GM12878 (cell line): Measurements from ENCODE around the gene OR1E1. TPM values are rescaled to one million over a fixed set of nuclear protein-coding genes. Genes with fewer than 3 reads are reported as not detected.

Source experiments
- ATAC-seq: fragments of 200-7000 bp; cut with Tn5 transposase; 3 replicates; pipeline ENCODE4 v1.9.1; 2020; ENCODE audit warnings: mild to moderate bottlenecking, moderate library complexity
- BruUV-seq: library from RNA; stranded (reverse); fragments of 400-500 nt; replicated peaks from 2 replicates; lab custom pipeline; 2021; lab: Mats Ljungman, UMichigan
- CTCF ChIA-PET: fragments of 300-600 bp; sonication (Branson Sonifier 250); formaldehyde crosslinking; extraction: SDS; loops from one replicate; lab custom pipeline; 2021; ENCODE audit warnings: inconsistent platforms; lab: Yijun Ruan, JAX
- POLR2A ChIA-PET: fragments of 350-600 bp; formaldehyde crosslinking; extraction: SDS; loops from one replicate; lab custom pipeline; 2021; ENCODE audit warnings: inconsistent platforms; lab: Charles Lee
- RAD21 ChIA-PET: fragments of 300-600 bp; sonication (Branson Sonifier 250); formaldehyde crosslinking; loops from one replicate; lab custom pipeline; 2023; ENCODE audit warnings: antibody characterized with exemption; ENCODE audit not compliant: unreplicated experiment; lab: Charles Lee
- SMC1A ChIA-PET: fragments of 300-600 bp; sonication (Branson Sonifier 250); formaldehyde crosslinking; loops from one replicate; lab custom pipeline; 2023; ENCODE audit not compliant: unreplicated experiment, uncharacterized antibody; lab: Charles Lee
- DNase-seq: peaks from one replicate; pipeline ENCODE4 v3.0.0-alpha.2; 2011; ENCODE audit warnings: low read depth, low spot score
- FAIRE-seq: peaks from 3 replicates; lab custom pipeline; 2011; peaks lifted over from hg19 to GRCh38; lab: Jason Lieb, UNC
- H2AFZ ChIP-seq: 2 replicates; pipeline ENCODE4 v1.6.0; 2011; ENCODE audit warnings: low read depth, low read length, control low read depth; ENCODE audit not compliant: control insufficient read depth
- H3K27ac ChIP-seq: 2 replicates; pipeline ENCODE4 v1.5.1; 2011; ENCODE audit warnings: control low read depth; ENCODE audit not compliant: control insufficient read depth, insufficient read depth
- H3K27me3 ChIP-seq, 2 experiments: replicated peaks in 1 of 2; 2 replicates each; pipeline versions ENCODE4 v1.6.0 to v1.6.1; 2011; ENCODE audit warnings: low read length in 1 of 2; ENCODE audit not compliant: control insufficient read depth in 2 of 2, insufficient read depth in 2 of 2
- H3K36me3 ChIP-seq, 2 experiments: 2 replicates each; pipeline ENCODE4 v1.5.1; 2011; ENCODE audit warnings: low read length in 1 of 2; ENCODE audit not compliant: control insufficient read depth in 2 of 2, insufficient read depth in 2 of 2
- H3K4me1 ChIP-seq: 2 replicates; pipeline ENCODE4 v1.6.1; 2011; ENCODE audit warnings: mild to moderate bottlenecking, low read length, moderate library complexity, mixed read lengths; ENCODE audit not compliant: control insufficient read depth, insufficient read depth
- H3K4me2 ChIP-seq: 2 replicates; pipeline ENCODE4 v1.6.0; 2011; ENCODE audit warnings: control low read depth; ENCODE audit not compliant: control insufficient read depth, insufficient read depth
- H3K4me3 ChIP-seq: fragments of 200-600 bp; sonication (generic); 2 replicates; pipeline ENCODE4 v1.5.1; 2016
- H3K79me2 ChIP-seq: 2 replicates; pipeline ENCODE4 v1.6.0; 2011; ENCODE audit warnings: low read length; ENCODE audit not compliant: control insufficient read depth, insufficient read depth
- H3K9ac ChIP-seq: 2 replicates; pipeline ENCODE4 v1.8.0; 2011; ENCODE audit warnings: low read length, control low read depth, mixed read lengths; ENCODE audit not compliant: control insufficient read depth, insufficient read depth
- H3K9me3 ChIP-seq: replicated peaks from 3 replicates; pipeline ENCODE4 v1.5.1; 2011; ENCODE audit warnings: mild to moderate bottlenecking, low read length; ENCODE audit not compliant: control insufficient read depth, insufficient read depth
- H4K20me1 ChIP-seq: 2 replicates; pipeline ENCODE4 v1.6.0; 2011; ENCODE audit not compliant: control insufficient read depth, insufficient read depth
- BHLHE40 ChIP-seq, 2 experiments: fragments of 450-650 bp in 1 of 2; IDR thresholded peaks; 2 replicates each; pipeline ENCODE4 v1.6.1; 2011 to 2017; ENCODE audit warnings: low read depth in 2 of 2, borderline replicate concordance in 1 of 2, improper control_type of control experiment in 1 of 2, low read length in 1 of 2, mild to moderate bottlenecking in 1 of 2
- BRCA1 ChIP-seq: IDR thresholded peaks from 2 replicates; pipeline ENCODE4 v1.6.1; 2011; ENCODE audit warnings: low read depth, low read length, improper control_type of control experiment
- FOXM1 ChIP-seq: IDR thresholded peaks from 2 replicates; pipeline ENCODE4 v1.6.1; 2012; ENCODE audit warnings: low read depth, mild to moderate bottlenecking, inconsistent platforms, low read length, moderate library complexity
- MEF2B ChIP-seq: fragments of 450-650 bp; IDR thresholded peaks from 2 replicates; pipeline ENCODE4 v1.6.1; 2018; ENCODE audit warnings: mild to moderate bottlenecking, moderate library complexity; ENCODE audit not compliant: partially characterized antibody, poor library complexity, severe bottlenecking
- MYB ChIP-seq: fragments of 150-350 bp; IDR thresholded peaks from 2 replicates; pipeline ENCODE4 v1.6.1; 2014; ENCODE audit warnings: mild to moderate bottlenecking, low read depth, low read length, borderline replicate concordance
- SMC3 ChIP-seq: IDR thresholded peaks from 2 replicates; pipeline ENCODE4 v1.6.1; 2011; ENCODE audit warnings: low read length, improper control_type of control experiment, borderline replicate concordance
- WRNIP1 ChIP-seq: IDR thresholded peaks from 2 replicates; pipeline ENCODE4 v1.6.1; 2011; ENCODE audit warnings: low read depth, low read length, improper control_type of control experiment, borderline replicate concordance
- WGBS: methylation state at CpG from one replicate; pipeline ENCODE4 v1.1.6; 2016; ENCODE audit warnings: low lambda C conversion rate; ENCODE audit not compliant: insufficient replicate concordance, insufficient coverage; ENCODE audit errors: missing lambda C conversion rate; 5-methylcytosine and 5-hydroxymethylcytosine counted together
- in situ Hi-C: fragments of 300-500 bp; cut with MboI; formaldehyde crosslinking; loops from 9 replicates; pipeline ENCODE4 v1.14.3; 2018; ENCODE audit warnings: mixed read lengths
- intact Hi-C: fragments of 100-400 bp; cut with micrococcal nuclease; formaldehyde crosslinking; loops from one replicate; pipeline ENCODE4 v1.14.2; 2022; ENCODE audit not compliant: unreplicated experiment
- polyA plus RNA-seq, 11 experiments: library from polyadenylated mRNA; depleted of rRNA in 4 of 11; unstranded in 6 of 11; stranded (reverse) in 5 of 11; fragments of >200 nt; fragmentation: Nextera tagmentation in 4 of 11; fragmentation: Illumina TruSeq in 1 of 11; extraction: Ambion mirVana in 4 of 11; extraction: Trizol in 1 of 11; gene quantifications; 1 replicate in 1 of 11; 2 replicates in 10 of 11; pipeline versions ENCODE4 v1.2.1 to v1.2.3, GENCODE V29; 2011 to 2016; ENCODE audit warnings: inconsistent platforms in 2 of 11, missing spikeins in 2 of 11, low read depth in 1 of 11
- total RNA-seq, 4 experiments: library from RNA; depleted of rRNA in 3 of 4; stranded (reverse); fragments of >200 nt in 3 of 4; fragmentation: Illumina TruSeq in 1 of 4; extraction: Trizol in 1 of 4; gene quantifications; 2 replicates each; pipeline versions ENCODE4 v1.2.1 to v1.2.3, GENCODE V29; 2013 to 2021
- TF ChIP-seq, protein P1 (sequence below): fragments of 450-650 bp; IDR thresholded peaks from 2 replicates; pipeline ENCODE4 v1.6.1; 2016; ENCODE audit warnings: mild to moderate bottlenecking
- TF ChIP-seq, protein P2 (sequence below): fragments of 450-650 bp; IDR thresholded peaks from 2 replicates; pipeline ENCODE4 v1.6.1; 2017; ENCODE audit warnings: mild to moderate bottlenecking
- TF ChIP-seq, protein P3 (sequence below): fragments of 450-650 bp; IDR thresholded peaks from 2 replicates; pipeline ENCODE4 v1.6.1; 2018; ENCODE audit warnings: borderline replicate concordance, mild to moderate bottlenecking; ENCODE audit not compliant: partially characterized antibody

OR1E1 gene
- total and polyA plus RNA-seq, 10 of the 15 experiments (the other 5 are each of a cell fraction or from before 2014, with no cell fraction given): not detected

DNA sequence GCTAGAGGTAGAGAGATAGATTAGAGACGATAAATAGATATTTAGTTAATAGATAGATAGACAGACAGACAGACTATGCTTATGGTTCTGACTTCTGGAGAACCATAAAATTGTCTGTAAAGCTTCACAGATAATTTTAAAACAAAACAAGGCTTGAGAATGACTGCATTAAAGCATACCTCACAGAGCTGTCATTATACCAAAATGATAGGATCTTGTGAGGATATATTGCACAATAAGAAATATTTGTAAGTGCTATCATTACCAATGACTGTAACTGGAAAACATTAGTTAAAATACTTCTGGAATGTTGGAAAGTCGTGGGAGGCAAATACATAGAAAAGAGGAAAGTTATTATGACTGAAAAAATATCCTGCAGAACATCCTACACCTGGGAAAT, 3.6 kb upstream of the OR1E1 start:
- Histone ChIP-seq H3K4me1 (no peaks in the 10 kb centered on the region), H3K9ac (no peak overlapping the region), H3K4me3 (no peak overlapping the region), H4K20me1 (no peaks in the 10 kb centered on the region), H2AFZ (no peak overlapping the region), H3K36me3 (no peaks in the 10 kb centered on the region), H3K4me2 (no peak overlapping the region), H3K27ac (no peak overlapping the region), H3K9me3 (no peaks in the 10 kb centered on the region), H3K79me2 (no peaks in the 10 kb centered on the region), H3K27me3 (no peaks in the 10 kb centered on the region)
- DNase-seq (no peak), FAIRE-seq (no peak), ATAC-seq (no peak)
- ChIA-PET SMC1A (no interaction called here), RAD21 (no interaction called here), CTCF (no interaction called here), POLR2A (no interaction called here)
- WGBS: 38% methylated on average over 2 of the region's 2 CpGs
- no peak for TF ChIP-seq FOXM1
- no peak for TF ChIP-seq WRNIP1
- no peak for TF ChIP-seq MYB
- TF ChIP-seq, protein P1, sequence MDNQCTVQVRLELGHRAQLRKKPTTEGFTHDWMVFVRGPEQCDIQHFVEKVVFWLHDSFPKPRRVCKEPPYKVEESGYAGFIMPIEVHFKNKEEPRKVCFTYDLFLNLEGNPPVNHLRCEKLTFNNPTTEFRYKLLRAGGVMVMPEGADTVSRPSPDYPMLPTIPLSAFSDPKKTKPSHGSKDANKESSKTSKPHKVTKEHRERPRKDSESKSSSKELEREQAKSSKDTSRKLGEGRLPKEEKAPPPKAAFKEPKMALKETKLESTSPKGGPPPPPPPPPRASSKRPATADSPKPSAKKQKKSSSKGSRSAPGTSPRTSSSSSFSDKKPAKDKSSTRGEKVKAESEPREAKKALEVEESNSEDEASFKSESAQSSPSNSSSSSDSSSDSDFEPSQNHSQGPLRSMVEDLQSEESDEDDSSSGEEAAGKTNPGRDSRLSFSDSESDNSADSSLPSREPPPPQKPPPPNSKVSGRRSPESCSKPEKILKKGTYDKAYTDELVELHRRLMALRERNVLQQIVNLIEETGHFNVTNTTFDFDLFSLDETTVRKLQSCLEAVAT: no peak
- TF ChIP-seq BRCA1: no peak
- no peak for TF ChIP-seq SMC3
- no peak for TF ChIP-seq BHLHE40 (IDR thresholded peaks at IDR 0.05; ENCODE audit: borderline replicate concordance in 1 of 2, low read depth in 2 of 2, low read length in 1 of 2)
- TF ChIP-seq, protein P2, sequence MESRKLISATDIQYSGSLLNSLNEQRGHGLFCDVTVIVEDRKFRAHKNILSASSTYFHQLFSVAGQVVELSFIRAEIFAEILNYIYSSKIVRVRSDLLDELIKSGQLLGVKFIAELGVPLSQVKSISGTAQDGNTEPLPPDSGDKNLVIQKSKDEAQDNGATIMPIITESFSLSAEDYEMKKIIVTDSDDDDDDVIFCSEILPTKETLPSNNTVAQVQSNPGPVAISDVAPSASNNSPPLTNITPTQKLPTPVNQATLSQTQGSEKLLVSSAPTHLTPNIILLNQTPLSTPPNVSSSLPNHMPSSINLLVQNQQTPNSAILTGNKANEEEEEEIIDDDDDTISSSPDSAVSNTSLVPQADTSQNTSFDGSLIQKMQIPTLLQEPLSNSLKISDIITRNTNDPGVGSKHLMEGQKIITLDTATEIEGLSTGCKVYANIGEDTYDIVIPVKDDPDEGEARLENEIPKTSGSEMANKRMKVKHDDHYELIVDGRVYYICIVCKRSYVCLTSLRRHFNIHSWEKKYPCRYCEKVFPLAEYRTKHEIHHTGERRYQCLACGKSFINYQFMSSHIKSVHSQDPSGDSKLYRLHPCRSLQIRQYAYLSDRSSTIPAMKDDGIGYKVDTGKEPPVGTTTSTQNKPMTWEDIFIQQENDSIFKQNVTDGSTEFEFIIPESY: no peak
- TF ChIP-seq, protein P3, sequence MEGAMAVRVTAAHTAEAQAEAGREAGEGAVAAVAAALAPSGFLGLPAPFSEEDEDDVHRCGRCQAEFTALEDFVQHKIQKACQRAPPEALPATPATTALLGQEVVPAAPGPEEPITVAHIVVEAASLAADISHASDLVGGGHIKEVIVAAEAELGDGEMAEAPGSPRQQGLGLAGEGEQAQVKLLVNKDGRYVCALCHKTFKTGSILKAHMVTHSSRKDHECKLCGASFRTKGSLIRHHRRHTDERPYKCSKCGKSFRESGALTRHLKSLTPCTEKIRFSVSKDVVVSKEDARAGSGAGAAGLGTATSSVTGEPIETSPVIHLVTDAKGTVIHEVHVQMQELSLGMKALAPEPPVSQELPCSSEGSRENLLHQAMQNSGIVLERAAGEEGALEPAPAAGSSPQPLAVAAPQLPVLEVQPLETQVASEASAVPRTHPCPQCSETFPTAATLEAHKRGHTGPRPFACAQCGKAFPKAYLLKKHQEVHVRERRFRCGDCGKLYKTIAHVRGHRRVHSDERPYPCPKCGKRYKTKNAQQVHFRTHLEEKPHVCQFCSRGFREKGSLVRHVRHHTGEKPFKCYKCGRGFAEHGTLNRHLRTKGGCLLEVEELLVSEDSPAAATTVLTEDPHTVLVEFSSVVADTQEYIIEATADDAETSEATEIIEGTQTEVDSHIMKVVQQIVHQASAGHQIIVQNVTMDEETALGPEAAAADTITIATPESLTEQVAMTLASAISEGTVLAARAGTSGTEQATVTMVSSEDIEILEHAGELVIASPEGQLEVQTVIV: no peak
- no peak for TF ChIP-seq MEF2B
- no TSS peak for BruUV-seq
- intact Hi-C loops: no loop called here
- in situ Hi-C loops: no loop called here
